Measurements from ENCODE around the gene WAS. TPM values are rescaled to one million over a fixed set of nuclear protein-coding genes. Genes with fewer than 3 reads are reported as not detected.

WAS gene
- total and polyA plus RNA-seq, 4 donors, result 1.0 to 5.6 (median 4.1) TPM

DNA sequence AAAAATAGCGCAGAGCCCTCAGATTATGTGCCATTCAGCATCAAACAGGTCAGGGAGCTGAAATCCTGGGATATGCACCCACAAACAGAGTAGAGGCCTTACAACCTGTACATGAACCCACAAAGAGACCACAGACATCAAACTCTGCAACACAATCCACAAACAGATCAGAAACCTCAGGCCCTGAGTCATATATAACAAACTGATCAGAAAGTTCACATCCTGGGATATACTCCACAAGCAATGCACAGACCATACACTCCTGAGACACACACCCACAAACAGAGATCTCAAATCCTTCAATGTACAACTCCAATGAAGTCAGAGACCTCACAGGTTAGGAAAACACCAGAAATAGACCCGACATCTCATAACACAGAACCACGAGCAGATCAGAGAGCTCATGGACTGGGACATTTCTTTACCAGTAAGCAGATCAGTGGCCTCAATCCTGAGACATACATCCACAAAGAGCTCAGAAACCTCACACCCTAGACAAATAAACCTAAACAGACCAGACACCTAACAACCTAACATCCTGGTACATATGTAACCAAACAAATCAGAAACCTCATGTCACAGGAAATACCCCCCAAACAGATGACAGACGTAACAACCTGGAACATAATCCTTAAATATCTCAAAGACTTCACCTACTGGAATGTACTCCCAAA is 37.1 kb downstream of the WAS start:
- 91% methylated on average over 4 of the region's 4 CpGs for WGBS
- Histone ChIP-seq H3K27me3 (ENCODE audit: control insufficient read depth in 4 of 4, insufficient read depth in 4 of 4, low read length in 3 of 4) (no peaks in the 10 kb centered on the region), H3K4me3 (ENCODE audit: low read depth in 1 of 3, low read length in 3 of 3) (no peak overlapping the region), H3K36me3 (ENCODE audit: control insufficient read depth in 4 of 4, insufficient read depth in 3 of 4, low read depth in 1 of 4, low read length in 3 of 4) (no peaks in the 10 kb centered on the region), H3K9me3 (ENCODE audit: control insufficient read depth in 4 of 4, low read length in 3 of 4) (peaks cover 0 to 2% (median 0%) of the 10 kb centered on the region in 4 donors), H3K9ac (ENCODE audit: low read depth in 1 of 2, low read length in 2 of 2) (no peak overlapping the region), H3K27ac (ENCODE audit: low read depth in 1 of 2, low read length in 2 of 2) (no peak overlapping the region), H3K4me1 (ENCODE audit: control insufficient read depth in 4 of 4, insufficient read depth in 4 of 4, low read length in 3 of 4) (no peaks in the 10 kb centered on the region)
- no peak for DNase-seq (ENCODE audit: low spot score)
- TF ChIP-seq, protein P1, sequence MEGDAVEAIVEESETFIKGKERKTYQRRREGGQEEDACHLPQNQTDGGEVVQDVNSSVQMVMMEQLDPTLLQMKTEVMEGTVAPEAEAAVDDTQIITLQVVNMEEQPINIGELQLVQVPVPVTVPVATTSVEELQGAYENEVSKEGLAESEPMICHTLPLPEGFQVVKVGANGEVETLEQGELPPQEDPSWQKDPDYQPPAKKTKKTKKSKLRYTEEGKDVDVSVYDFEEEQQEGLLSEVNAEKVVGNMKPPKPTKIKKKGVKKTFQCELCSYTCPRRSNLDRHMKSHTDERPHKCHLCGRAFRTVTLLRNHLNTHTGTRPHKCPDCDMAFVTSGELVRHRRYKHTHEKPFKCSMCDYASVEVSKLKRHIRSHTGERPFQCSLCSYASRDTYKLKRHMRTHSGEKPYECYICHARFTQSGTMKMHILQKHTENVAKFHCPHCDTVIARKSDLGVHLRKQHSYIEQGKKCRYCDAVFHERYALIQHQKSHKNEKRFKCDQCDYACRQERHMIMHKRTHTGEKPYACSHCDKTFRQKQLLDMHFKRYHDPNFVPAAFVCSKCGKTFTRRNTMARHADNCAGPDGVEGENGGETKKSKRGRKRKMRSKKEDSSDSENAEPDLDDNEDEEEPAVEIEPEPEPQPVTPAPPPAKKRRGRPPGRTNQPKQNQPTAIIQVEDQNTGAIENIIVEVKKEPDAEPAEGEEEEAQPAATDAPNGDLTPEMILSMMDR (IDR thresholded peaks at IDR 0.05; ENCODE audit: low read depth, low read length, missing input control), result no peak
- TF ChIP-seq HNF4A (conservative IDR thresholded peaks at IDR 0.05), result no peak
- TF ChIP-seq SP1 (IDR thresholded peaks at IDR 0.05), result no peak
- TF ChIP-seq EGR1 (IDR thresholded peaks at IDR 0.05; ENCODE audit: low read depth in 2 of 2), result no peak
- no peak for TF ChIP-seq TAF1 (conservative IDR thresholded peaks at IDR 0.05)
- TF ChIP-seq, protein P2, sequence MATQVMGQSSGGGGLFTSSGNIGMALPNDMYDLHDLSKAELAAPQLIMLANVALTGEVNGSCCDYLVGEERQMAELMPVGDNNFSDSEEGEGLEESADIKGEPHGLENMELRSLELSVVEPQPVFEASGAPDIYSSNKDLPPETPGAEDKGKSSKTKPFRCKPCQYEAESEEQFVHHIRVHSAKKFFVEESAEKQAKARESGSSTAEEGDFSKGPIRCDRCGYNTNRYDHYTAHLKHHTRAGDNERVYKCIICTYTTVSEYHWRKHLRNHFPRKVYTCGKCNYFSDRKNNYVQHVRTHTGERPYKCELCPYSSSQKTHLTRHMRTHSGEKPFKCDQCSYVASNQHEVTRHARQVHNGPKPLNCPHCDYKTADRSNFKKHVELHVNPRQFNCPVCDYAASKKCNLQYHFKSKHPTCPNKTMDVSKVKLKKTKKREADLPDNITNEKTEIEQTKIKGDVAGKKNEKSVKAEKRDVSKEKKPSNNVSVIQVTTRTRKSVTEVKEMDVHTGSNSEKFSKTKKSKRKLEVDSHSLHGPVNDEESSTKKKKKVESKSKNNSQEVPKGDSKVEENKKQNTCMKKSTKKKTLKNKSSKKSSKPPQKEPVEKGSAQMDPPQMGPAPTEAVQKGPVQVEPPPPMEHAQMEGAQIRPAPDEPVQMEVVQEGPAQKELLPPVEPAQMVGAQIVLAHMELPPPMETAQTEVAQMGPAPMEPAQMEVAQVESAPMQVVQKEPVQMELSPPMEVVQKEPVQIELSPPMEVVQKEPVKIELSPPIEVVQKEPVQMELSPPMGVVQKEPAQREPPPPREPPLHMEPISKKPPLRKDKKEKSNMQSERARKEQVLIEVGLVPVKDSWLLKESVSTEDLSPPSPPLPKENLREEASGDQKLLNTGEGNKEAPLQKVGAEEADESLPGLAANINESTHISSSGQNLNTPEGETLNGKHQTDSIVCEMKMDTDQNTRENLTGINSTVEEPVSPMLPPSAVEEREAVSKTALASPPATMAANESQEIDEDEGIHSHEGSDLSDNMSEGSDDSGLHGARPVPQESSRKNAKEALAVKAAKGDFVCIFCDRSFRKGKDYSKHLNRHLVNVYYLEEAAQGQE (IDR thresholded peaks at IDR 0.05), result no peak

DNA sequence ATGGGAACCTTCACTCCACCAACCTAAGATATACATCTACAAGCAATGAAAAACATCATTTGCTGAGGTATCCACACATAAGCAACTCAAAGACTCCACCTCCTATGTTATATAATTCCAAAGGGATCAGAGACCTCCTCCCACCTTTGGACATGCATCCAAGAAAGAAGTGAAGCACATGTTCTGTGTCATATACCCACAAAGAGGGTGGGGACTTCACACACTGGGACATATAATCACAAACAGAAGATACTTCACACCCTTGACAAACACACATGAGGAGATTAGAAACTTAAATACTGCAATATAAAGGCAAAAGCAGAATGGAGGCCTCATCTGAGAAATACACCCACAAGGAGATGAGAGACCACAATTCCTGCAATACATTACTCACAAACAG is 38.3 kb downstream of the WAS start:
- Histone ChIP-seq H3K27ac (ENCODE audit: low read depth in 1 of 2, low read length in 2 of 2) (no peak overlapping the region), H3K4me1 (ENCODE audit: control insufficient read depth in 4 of 4, insufficient read depth in 4 of 4, low read length in 3 of 4) (no peaks in the 10 kb centered on the region), H3K4me3 (ENCODE audit: low read depth in 1 of 3, low read length in 3 of 3) (no peak overlapping the region), H3K9me3 (ENCODE audit: control insufficient read depth in 4 of 4, low read length in 3 of 4) (peaks cover 0 to 2% (median 0%) of the 10 kb centered on the region in 4 donors), H3K36me3 (ENCODE audit: control insufficient read depth in 4 of 4, insufficient read depth in 3 of 4, low read depth in 1 of 4, low read length in 3 of 4) (no peaks in the 10 kb centered on the region), H3K27me3 (ENCODE audit: control insufficient read depth in 4 of 4, insufficient read depth in 4 of 4, low read length in 3 of 4) (no peaks in the 10 kb centered on the region), H3K9ac (ENCODE audit: low read depth in 1 of 2, low read length in 2 of 2) (no peak overlapping the region)
- no peak for DNase-seq (ENCODE audit: low spot score)
- TF ChIP-seq GABPA (IDR thresholded peaks at IDR 0.05 in 1 of 2, conservative IDR thresholded peaks at IDR 0.05 in 1 of 2) (no peak), FOXA1 (IDR thresholded peaks at IDR 0.05) (no peak), HNF4G (IDR thresholded peaks at IDR 0.05) (no peak), FOXA2 (IDR thresholded peaks at IDR 0.05) (no peak), RAD21 (IDR thresholded peaks at IDR 0.05) (no peak), RXRA (IDR thresholded peaks at IDR 0.05) (no peak)
- TF ChIP-seq, protein P3, sequence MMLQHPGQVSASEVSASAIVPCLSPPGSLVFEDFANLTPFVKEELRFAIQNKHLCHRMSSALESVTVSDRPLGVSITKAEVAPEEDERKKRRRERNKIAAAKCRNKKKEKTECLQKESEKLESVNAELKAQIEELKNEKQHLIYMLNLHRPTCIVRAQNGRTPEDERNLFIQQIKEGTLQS (IDR thresholded peaks at IDR 0.05), result no peak
- TF ChIP-seq, protein P2 (IDR thresholded peaks at IDR 0.05), result no peak
- TF ChIP-seq, protein P4, sequence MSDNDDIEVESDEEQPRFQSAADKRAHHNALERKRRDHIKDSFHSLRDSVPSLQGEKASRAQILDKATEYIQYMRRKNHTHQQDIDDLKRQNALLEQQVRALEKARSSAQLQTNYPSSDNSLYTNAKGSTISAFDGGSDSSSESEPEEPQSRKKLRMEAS (IDR thresholded peaks at IDR 0.05), result no peak

Measured in liver (tissue), 9 donors.